ENCODE measurements around the gene PAPLN. TPM values are rescaled to one million over a fixed set of nuclear protein-coding genes. Genes with fewer than 3 reads are reported as not detected.

PAPLN gene
- total RNA-seq, 1 donor from 2014 or later = 1.2 TPM

- DNase-seq = no peak
- TF ChIP-seq, protein P1, sequence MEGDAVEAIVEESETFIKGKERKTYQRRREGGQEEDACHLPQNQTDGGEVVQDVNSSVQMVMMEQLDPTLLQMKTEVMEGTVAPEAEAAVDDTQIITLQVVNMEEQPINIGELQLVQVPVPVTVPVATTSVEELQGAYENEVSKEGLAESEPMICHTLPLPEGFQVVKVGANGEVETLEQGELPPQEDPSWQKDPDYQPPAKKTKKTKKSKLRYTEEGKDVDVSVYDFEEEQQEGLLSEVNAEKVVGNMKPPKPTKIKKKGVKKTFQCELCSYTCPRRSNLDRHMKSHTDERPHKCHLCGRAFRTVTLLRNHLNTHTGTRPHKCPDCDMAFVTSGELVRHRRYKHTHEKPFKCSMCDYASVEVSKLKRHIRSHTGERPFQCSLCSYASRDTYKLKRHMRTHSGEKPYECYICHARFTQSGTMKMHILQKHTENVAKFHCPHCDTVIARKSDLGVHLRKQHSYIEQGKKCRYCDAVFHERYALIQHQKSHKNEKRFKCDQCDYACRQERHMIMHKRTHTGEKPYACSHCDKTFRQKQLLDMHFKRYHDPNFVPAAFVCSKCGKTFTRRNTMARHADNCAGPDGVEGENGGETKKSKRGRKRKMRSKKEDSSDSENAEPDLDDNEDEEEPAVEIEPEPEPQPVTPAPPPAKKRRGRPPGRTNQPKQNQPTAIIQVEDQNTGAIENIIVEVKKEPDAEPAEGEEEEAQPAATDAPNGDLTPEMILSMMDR (IDR thresholded peaks at IDR 0.05; ENCODE audit: borderline replicate concordance) = no peak
- Histone ChIP-seq H3K4me3 (no peak overlapping the region), H3K36me3 (peaks cover 85% of the 10 kb centered on the region), H3K27ac (replicated peaks) (no peak overlapping the region), H3K4me1 (no peaks in the 10 kb centered on the region), H3K9me3 (replicated peaks) (no peaks in the 10 kb centered on the region), H3K27me3 (ENCODE audit: low read depth) (no peaks in the 10 kb centered on the region)
- intact Hi-C loops (cut with micrococcal nuclease) = no loop called here
Observed at GRCh38 chr14:73211251-73212040, 25.9 kb upstream of the PAPLN start.

DNA sequence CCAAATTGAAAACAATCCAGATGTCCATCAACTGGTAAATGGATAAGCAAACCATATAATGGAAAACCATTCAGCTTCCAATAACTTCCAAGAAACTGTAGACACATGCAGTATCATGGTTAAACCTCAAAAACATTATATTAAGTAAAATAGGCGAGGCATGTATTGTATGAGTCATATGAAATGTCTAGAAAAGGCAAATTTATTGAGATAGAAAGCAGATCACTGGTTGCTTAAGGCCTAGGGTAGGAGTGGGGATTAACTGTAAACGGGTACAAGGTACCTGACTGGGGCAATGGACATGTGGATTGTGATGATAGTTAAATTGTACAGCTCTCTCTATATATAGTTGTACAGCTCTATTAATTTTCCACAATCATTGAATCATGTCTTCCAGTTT is 21.3 kb upstream of the PAPLN start:
- no peak for DNase-seq
- H3K27me3 ChIP-seq (ENCODE audit: low read depth) = no peaks in the 10 kb centered on the region
- no peak overlapping the region for H3K27ac ChIP-seq (replicated peaks)
- no peaks in the 10 kb centered on the region for H3K4me1 ChIP-seq
- H3K4me3 ChIP-seq = no peak overlapping the region
- TF ChIP-seq, protein P1 (IDR thresholded peaks at IDR 0.05; ENCODE audit: borderline replicate concordance) = no peak
- intact Hi-C loops (cut with micrococcal nuclease) = no loop called here
- peaks cover 97% of the 10 kb centered on the region for H3K36me3 ChIP-seq
- no peaks in the 10 kb centered on the region for H3K9me3 ChIP-seq (replicated peaks)

DNA sequence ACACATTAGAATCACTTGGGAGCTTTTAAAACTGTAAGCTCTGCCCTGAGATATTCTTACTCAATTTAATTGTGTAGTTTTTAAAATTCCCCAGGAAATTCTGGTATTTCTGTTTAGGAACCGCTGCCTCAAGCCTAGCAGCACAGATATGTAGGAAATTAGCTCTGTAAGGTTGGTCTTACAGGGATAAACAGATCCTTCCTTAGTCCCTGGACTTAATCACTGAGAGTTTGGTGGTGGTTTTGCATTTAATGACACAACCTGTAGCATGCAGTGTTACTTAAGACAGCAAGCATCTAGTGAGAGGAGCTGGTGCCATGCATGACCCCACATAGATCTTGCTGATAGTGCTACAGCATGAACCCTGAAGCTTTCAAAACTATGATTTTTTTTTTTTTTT is 19.9 kb upstream of the PAPLN start:
- Histone ChIP-seq H3K27me3 (ENCODE audit: low read depth) (no peaks in the 10 kb centered on the region), H3K4me3 (no peak overlapping the region), H3K4me1 (no peaks in the 10 kb centered on the region), H3K36me3 (peaks cover 90% of the 10 kb centered on the region), H3K27ac (replicated peaks) (no peak overlapping the region), H3K9me3 (replicated peaks) (no peaks in the 10 kb centered on the region)
- intact Hi-C loops (cut with micrococcal nuclease) = no loop called here
- TF ChIP-seq, protein P1 (IDR thresholded peaks at IDR 0.05; ENCODE audit: borderline replicate concordance) = no peak
- DNase-seq = no peak

DNA sequence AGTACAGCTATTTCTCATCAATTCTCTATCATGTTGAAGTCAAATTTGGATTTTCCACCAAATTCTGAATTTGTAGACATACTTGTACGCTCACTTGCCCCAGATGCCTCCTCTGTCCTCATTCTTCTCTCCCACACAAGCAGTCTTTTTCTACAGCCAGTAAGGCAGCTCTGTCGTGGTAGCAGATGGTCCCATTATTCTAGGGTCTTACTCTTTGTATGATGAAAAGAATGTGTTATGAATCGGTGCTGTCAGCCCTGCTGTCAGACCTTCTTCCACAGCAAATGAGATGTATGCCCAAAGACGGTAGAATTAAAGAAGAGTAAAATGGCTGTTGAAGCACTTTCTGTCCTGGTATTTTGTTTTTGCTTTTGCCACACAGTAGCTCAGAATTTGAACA is 17.2 kb upstream of the PAPLN start:
- intact Hi-C loops (cut with micrococcal nuclease) = no loop called here
- Histone ChIP-seq H3K4me1 (peaks cover 4% of the 10 kb centered on the region), H3K36me3 (peaks cover 64% of the 10 kb centered on the region), H3K27me3 (ENCODE audit: low read depth) (no peaks in the 10 kb centered on the region), H3K9me3 (replicated peaks) (no peaks in the 10 kb centered on the region), H3K4me3 (no peak overlapping the region), H3K27ac (replicated peaks) (no peak overlapping the region)
- TF ChIP-seq, protein P1 (IDR thresholded peaks at IDR 0.05; ENCODE audit: borderline replicate concordance) = no peak
- DNase-seq = no peak

GRCh38 chr14:73220634-73221033 is 16.7 kb upstream of the PAPLN start:
- no peaks in the 10 kb centered on the region for H3K27me3 ChIP-seq (ENCODE audit: low read depth)
- DNase-seq = no peak
- H3K9me3 ChIP-seq (replicated peaks) = no peaks in the 10 kb centered on the region
- intact Hi-C loops (cut with micrococcal nuclease) = no loop called here
- H3K4me1 ChIP-seq = peaks cover 4% of the 10 kb centered on the region
- H3K36me3 ChIP-seq = peaks cover 60% of the 10 kb centered on the region
- H3K4me3 ChIP-seq = no peak overlapping the region
- TF ChIP-seq, protein P1 (IDR thresholded peaks at IDR 0.05; ENCODE audit: borderline replicate concordance) = no peak
- no peak overlapping the region for H3K27ac ChIP-seq (replicated peaks)

Data from left ventricle myocardium inferior (tissue), 1 donor.